ENCODE measurements around the gene PRKD2.
"Not testable (repeated sequence)": the region's sequence is repeated elsewhere in the genome, so short reads cannot be mapped to it uniquely, and the experiment has no call there.

The PRKD2 gene

DNA sequence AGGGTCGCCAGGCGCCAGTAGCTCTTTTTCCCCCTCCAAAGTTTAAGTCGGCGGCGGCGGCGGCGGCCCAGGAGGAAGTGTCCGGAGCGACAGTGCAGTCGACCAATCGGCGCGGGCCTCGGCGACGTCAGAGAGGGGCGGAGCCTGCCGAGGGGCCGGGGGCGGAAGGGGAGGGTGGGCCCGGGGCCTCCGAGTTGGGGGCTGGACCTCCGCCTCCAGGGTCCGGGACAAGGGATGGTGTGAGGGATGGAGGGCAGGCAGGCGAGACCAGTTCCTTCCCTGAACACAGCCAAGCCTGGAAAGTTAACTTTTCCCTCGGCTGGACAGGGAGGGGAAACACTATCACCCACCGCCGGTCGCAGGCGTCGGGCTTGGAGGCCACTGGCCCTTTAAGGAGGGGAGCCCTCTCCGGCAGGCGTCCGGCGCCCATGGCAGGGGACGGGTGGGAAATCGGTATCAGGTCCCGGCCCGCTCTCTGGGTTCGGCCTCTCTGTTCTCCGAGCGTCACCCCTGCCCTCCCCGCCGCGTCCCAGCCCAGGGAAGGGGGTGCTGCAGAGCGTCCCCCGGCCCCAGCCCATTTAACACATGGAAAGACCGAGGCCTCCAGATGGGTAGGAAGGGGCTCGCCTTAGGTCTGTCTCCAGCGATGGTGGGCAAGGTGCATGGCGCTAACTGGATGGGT, at the start of gene PRKD2:
TSS of gene PRKD2 (minus strand) at position 81 of the 682 bp plus-strand sequence. CDS start 744 bp downstream, outside the sequence.
- peak; percentile 64 to 67 for DNase-seq

DNA sequence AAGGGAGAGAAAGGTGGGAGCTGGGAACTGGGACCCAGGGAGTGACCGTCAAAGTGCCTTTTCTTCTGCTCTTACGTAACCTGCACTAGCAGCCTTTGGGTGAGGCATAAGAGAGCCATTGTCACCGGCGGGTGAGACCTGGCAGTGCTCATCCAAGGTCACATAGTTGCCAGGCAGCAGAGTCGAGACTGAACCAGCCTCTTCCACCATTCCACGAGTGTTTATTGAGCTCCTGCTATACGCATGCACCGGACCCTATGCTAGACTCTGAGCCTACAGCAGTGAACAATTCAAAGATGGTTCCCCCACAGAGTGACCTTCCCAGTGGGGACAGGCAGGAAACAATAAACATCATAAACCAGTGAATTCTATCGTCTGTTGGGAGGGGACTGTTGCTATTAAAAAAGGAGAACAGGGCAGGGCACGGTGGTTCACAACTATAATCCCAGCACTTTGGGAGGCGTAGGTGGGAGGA, 47.9 kb upstream of the PRKD2 start:
- no peak for DNase-seq

DNA sequence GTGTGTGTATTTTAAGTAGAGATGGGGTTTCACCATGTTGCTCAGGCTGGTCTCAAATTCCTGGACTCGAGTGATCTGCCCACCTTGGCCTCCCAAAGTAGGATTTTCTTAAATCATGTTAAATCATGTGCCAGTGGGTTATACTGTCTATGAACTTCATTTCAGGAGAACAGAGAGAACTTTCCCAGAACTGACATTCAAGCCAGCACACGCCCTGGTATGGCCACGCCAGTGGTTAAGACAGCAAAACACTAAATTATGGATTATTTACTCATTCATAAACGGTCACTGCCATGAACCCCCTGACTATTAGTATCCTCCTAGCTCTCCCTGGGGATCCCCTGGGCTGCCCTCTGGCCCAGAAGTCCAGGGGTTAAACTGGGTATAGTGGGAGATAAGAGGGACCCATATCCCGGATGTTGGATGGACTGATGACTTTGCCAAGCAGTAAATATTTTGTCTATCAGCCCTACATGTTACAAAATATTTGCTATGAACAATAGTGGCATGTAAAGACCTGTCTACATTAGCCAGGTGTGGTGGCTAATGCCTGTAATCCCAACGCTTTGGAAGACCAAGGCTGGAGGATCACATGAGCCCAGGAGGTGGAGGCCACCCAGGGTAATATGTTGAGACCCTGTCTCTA, 45.5 kb upstream of the PRKD2 start:
- no peak for DNase-seq

GRCh38 chr19:46761418-46761831, 44.5 kb upstream of the PRKD2 start:
- no peak for DNase-seq

GRCh38 chr19:46760897-46761296, 44.0 kb upstream of the PRKD2 start:
- not testable (repeated sequence) for DNase-seq

GRCh38 chr19:46760363-46760762, 43.4 kb upstream of the PRKD2 start:
- no peak for DNase-seq

DNA sequence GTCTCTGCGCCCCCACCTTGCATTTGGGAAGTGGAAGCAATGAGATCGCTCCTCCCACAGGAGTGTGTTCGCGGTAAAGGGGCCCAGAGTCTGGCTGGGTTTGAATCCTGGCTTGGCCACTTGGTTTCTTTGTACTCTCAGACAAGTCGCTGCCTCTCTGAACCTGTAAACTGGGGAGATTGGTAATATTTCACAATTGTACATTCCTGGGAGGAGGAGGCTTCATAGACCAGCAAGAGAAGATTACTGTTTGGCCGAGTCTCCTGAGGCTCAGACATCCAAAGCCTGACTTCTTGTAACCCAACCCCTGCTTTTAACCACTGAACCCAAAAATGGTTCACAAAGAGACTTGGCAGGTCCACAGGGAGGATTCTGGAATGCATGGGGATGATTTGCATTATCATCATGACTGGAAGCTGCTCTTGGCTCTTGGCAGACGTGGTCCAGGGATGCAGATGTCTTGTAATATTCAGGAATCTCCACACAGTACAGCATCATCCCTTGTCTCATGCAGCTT, 43.0 kb upstream of the PRKD2 start:
- no peak for DNase-seq

GRCh38 chr19:46759206-46759605, 42.3 kb upstream of the PRKD2 start:
- no peak for DNase-seq

DNA sequence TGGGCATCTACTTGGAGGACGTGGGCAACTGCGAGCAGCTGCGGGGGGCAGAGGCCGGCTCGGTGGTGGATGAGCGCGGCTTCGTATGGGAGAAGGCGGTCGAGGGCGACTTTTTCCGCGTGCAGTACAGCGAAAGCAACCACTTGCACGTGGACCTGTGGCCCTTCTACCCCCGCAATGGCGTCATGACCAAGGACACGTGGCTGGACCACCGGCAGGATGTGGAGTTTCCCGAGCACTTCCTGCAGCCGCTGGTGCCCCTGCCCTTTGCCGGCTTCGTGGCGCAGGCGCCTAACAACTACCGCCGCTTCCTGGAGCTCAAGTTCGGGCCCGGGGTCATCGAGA, 39.6 kb upstream of the PRKD2 start:
- no peak for DNase-seq

GRCh38 chr19:46755853-46756543, 39.1 kb upstream of the PRKD2 start:
- DNase-seq = no peak

GRCh38 chr19:46755077-46755852, 38.4 kb upstream of the PRKD2 start:
- DNase-seq = no peak

GRCh38 chr19:46753420-46754155, 36.7 kb upstream of the PRKD2 start:
- DNase-seq = peak; percentile 74 to 78

GRCh38 chr19:46748325-46749109, 31.6 kb upstream of the PRKD2 start:
- peak; percentile 22 to 32 for DNase-seq

DNA sequence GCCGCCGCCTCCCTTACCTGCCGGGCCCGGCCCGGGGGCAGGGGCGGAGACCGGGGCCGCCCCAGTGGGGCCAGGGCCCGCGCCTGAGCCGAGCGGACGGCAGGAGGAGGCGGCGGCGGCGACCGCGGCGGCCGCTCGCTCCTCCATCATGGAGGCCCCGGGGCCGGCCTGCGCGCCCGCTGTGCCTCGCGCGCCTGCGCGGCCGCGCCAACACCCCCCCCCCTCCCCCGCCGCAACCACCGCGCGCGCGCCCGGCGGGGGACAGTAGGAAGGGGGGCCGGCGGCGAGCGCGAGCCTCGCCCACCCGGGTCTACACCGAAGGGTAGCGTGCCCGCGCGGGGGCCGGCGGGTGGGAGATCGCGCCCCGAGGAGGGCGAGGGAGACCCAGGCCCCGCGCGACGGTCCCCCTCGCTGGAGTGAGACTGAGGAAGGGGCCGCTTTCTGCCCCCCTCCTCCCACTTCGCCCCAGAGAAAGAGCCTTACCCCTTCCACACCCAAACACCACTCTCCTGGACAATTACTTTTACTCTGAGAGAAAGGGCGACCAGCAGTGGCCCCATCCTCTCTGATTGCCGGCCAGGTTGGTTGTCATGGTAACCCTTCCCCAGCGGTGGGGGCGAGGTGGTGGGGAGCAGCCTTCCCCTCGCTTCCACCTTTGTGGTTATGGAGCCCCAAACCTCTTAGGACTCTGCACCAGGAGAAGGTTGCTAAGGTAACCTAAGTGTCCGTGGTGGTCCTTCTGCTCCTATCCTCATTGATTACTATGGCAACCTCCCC, 29.6 kb upstream of the PRKD2 start, which contains the start of gene STRN4:
TSS of gene STRN4 (minus strand) at position 170 of the 777 bp plus-strand sequence. CDS start at position 150, 20 bp downstream.
- peak; percentile 60 to 62 for DNase-seq

DNA sequence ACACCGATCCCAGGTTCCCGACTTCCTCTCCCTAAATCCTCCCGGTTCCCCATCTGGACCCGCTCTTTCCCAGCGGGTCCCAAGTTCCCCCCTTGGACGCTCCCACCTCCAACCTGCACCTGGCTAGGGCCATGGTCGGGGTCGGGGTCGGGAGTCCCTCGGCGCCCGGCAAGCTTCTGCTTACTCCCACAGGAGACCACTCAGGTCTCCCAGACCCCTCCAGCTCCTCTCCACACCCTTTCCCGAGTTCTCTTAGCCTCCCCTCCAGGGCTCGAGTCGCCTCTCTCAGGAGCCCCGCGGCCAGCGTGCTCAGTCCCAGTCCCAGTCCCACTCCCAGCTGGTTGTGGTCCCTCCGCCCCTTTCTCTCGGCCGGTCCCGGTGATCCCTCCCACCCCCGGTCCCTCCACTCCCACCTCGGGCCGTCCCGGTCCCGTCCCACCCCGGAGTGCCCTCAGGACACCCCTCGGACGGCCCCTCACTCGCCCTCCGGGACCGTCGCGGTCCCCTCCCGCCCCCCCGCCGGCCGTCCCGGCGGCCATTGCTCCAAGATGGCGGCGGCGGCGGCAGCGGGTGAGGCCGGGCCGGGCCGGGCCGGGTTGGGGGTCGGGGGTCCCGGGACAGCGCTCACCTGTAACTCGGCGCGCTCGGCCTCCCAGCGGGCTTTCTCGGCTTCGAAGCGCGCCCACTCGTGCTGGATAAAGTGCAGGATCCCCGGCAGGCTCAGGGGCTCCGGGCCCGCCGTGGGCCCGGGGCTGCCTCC, 28.8 kb upstream of the PRKD2 start, which contains the start of gene FKRP:
TSS of gene FKRP (plus strand) at position 537 of the 760 bp plus-strand sequence. CDS start 9,394 bp downstream, outside the sequence.
- no peak for DNase-seq

DNA sequence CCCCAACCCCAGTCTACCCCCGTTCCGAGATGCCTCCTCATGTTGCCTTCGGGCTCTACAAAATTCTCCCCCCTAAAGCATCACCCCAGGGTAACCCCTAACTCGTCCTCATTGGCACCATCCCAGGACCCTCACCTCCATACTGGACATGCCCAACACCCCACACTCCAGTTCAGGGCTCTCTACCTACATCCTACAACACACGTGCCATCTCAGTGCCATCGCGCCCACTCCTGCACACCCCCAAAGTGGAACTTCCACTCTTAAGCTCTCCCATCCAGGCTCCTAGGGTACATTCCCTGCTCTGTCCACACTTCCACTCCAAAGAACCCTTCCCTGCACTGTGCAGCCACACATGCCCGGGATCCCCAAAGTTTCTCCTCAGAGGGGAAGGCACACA, 28.1 kb upstream of the PRKD2 start:
- DNase-seq = no peak

GRCh38 chr19:46744005-46744691, 27.2 kb upstream of the PRKD2 start:
- DNase-seq = no peak

GRCh38 chr19:46742926-46743480, 26.1 kb upstream of the PRKD2 start:
- DNase-seq = no peak

Measured in NCI-H2081 (cell line).